ENCODE measurements around the gene PARVA.

- TF ChIP-seq CTCF (IDR thresholded peaks at IDR 0.05) (no peak), MAX (IDR thresholded peaks at IDR 0.05) (no peak), POLR2A (IDR thresholded peaks at IDR 0.05; ENCODE audit: low read length) (no peak), EP300 (IDR thresholded peaks at IDR 0.05) (no peak), CHD4 (IDR thresholded peaks at IDR 0.05; ENCODE audit: borderline replicate concordance) (no peak)
These were observed 15.3 kb downstream of the PARVA start for GRCh38 chr11:12392672-12393071.

Data from A549 (cell line).